Mucosa of descending colon (tissue), 3 donors: ENCODE results near the gene SLC26A9. TPM values are rescaled to one million over a fixed set of nuclear protein-coding genes. Genes with fewer than 3 reads are reported as not detected.
A peak's percentile ranks its signal among the peaks of the same experiment; 100 is the strongest.

Source experiments
- ATAC-seq: fragments of 200-7000 bp; cut with Tn5 transposase; one replicate; pipeline ENCODE4 v1.9.1; 2020; ENCODE audit warnings: mild to moderate bottlenecking, moderate library complexity
- DNase-seq, 3 donors: peaks; one replicate each; pipeline ENCODE4 v3.0.0-alpha.2; 2020
- H3K36me3 ChIP-seq: fragments of 200-600 bp; one replicate; pipeline ENCODE4 v1.8.0; 2021; ENCODE audit warnings: low read depth, mild to moderate bottlenecking
- H3K4me1 ChIP-seq: fragments of 200-600 bp; one replicate; pipeline ENCODE4 v1.8.0; 2021; ENCODE audit warnings: low read depth, mild to moderate bottlenecking
- H3K4me3 ChIP-seq: fragments of 200-600 bp; one replicate; pipeline ENCODE4 v1.8.0; 2021; ENCODE audit warnings: mild to moderate bottlenecking
- H3K9me3 ChIP-seq: fragments of 200-600 bp; one replicate; pipeline ENCODE4 v1.8.0; 2021; ENCODE audit warnings: mild to moderate bottlenecking
- intact Hi-C, 2 donors: fragments of 100-400 bp; cut with DNase I in 1 of 2; cut with micrococcal nuclease in 1 of 2; formaldehyde crosslinking; loops; one replicate each; pipeline versions ENCODE4 v1.11.0 to v1.11.1; 2022; cut with DNase I, micrococcal nuclease
- total RNA-seq, 3 donors: library from RNA; stranded (reverse); fragmentation: NEBNext Ultra II Directional in 2 of 3; extraction: Animal tissue kit (Norgen Biotek cat#: 25700) in 2 of 3; gene quantifications; one replicate each; pipeline versions ENCODE4 v1.2.1 to v1.2.4, GENCODE V29; 2021 to 2023
- TF ChIP-seq, protein P1 (sequence below): fragments of 200-600 bp; IDR thresholded peaks from one replicate; pipeline ENCODE4 v1.8.0; 2022; ENCODE audit warnings: antibody characterized with exemption, mild to moderate bottlenecking
- donor health status: DM: no; HTN: no; CAD: no; lungs with moderate emphysema.
- donor health status: DM: no; HTN: no; CAD: no.
- donor health status: DM: no; HTN: yes; CAD: no.

SLC26A9 gene
- total RNA-seq, 3 donors from 2014 or later = not detected

DNA sequence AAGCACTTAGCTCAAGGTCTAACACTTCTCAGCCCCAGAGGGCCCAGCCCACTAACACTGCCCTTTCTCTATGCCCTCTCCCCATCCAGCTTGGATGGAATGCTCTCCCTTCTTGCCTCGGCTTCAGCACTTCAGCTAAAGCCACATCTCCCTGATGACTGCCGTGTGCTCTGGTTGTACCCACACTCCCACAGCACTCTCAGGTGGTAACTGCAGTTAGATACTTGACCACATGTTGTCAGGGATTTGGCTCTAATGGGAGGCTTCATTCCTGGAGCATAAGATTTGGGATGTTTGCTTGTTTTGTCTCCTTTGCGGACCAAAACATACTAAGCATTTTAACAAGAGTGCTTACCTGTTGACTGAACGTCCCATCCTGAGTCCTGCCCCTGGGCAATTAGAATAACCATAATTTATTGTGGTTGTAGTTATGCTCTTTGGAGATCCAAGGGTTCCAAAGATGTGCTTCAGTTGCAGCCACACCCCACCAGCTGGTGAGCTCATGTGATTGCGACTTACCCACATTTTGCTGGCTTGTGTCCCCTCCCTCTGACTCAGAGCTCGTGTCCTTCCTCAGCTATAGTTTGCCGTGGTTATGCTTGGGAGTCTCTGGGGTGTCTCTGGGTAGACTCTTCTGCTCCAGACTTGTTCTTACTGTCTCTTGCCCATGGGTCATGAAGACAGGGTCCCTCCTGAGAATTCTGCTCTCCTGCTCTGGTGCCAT lies 7.7 kb upstream of the SLC26A9 start:
- H3K36me3 ChIP-seq = no peaks in the 10 kb centered on the region
- DNase-seq (peak in 1 of 3 donors; percentile 9), ATAC-seq (peak; percentile 22)
- TF ChIP-seq, protein P1, sequence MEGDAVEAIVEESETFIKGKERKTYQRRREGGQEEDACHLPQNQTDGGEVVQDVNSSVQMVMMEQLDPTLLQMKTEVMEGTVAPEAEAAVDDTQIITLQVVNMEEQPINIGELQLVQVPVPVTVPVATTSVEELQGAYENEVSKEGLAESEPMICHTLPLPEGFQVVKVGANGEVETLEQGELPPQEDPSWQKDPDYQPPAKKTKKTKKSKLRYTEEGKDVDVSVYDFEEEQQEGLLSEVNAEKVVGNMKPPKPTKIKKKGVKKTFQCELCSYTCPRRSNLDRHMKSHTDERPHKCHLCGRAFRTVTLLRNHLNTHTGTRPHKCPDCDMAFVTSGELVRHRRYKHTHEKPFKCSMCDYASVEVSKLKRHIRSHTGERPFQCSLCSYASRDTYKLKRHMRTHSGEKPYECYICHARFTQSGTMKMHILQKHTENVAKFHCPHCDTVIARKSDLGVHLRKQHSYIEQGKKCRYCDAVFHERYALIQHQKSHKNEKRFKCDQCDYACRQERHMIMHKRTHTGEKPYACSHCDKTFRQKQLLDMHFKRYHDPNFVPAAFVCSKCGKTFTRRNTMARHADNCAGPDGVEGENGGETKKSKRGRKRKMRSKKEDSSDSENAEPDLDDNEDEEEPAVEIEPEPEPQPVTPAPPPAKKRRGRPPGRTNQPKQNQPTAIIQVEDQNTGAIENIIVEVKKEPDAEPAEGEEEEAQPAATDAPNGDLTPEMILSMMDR = no peak
- no peaks in the 10 kb centered on the region for H3K4me1 ChIP-seq
- no peaks in the 10 kb centered on the region for H3K9me3 ChIP-seq
- intact Hi-C loops = no loop called here
- no peak overlapping the region for H3K4me3 ChIP-seq

DNA sequence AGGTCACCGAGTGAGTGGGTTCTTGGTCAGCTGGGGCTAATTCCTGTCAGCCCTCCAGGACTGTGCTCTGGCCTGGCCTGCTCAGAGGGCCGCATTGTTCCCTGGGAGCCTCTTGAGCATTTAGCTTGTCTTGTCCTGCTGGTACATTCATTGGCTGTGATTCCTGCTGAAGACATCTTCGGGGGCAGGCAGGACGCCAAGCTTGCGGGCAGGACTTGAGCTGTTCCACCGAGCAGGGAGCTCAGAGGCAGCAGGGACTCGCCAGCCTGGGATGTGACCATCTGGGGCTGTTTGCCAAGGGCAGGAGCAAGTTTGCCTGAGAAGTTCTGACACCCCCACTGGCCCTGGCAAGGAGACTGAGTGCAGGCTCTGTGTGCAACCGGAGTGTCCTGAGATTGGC lies 7.0 kb upstream of the SLC26A9 start:
- no peak overlapping the region for H3K4me3 ChIP-seq
- TF ChIP-seq, protein P1 = no peak
- no peaks in the 10 kb centered on the region for H3K4me1 ChIP-seq
- ATAC-seq (peak; percentile 8), DNase-seq (peak in 1 of 3 donors; percentile 56)
- intact Hi-C loops = no loop called here
- H3K36me3 ChIP-seq = no peaks in the 10 kb centered on the region
- H3K9me3 ChIP-seq = no peaks in the 10 kb centered on the region

DNA sequence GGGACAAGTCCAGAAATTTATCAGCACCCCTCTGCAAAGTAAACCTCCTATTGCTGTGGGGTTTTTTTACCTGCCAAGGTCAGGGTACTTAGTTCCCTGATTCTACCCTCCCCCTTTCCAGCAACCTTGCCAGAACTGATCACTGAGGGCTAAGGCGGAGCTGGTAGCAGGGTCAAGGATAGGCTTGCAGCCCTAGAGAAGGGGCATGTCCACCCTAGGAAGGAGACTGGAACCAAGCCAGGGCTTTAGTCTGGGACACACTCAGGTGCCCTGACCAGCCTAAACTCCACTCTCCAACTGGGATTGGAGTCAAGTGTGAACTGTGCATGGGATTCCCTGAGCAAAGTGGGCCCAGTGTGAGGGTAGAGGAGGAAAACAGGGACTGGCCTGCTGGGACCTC lies 6.5 kb upstream of the SLC26A9 start:
- TF ChIP-seq, protein P1 = no peak
- intact Hi-C loops = no loop called here
- Histone ChIP-seq H3K4me3 (no peak overlapping the region), H3K36me3 (no peaks in the 10 kb centered on the region), H3K4me1 (no peaks in the 10 kb centered on the region), H3K9me3 (no peaks in the 10 kb centered on the region)
- ATAC-seq (no peak), DNase-seq (no peak)

DNA sequence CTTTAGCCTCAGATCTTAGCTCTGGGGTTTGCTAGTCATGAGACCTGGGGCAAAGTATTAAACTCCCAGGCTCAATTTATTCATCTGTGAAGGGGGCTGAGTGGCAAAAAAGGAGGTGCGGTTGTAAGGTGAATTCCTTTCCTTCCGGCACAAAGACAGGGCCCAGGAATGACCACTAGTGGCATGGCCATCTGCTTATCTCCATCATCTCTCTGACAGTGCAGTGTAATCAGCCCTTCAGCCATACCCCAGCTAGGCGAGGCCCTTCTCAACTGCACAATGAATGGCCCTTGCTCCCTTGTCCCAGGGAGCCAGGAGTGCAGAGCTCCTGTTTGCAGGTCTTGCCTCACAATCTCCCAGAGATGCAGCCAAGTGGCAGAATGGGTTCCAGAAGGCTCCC lies 5.6 kb upstream of the SLC26A9 start:
- H3K36me3 ChIP-seq = no peaks in the 10 kb centered on the region
- intact Hi-C loops = no loop called here
- TF ChIP-seq, protein P1 = no peak
- H3K4me3 ChIP-seq = no peak overlapping the region
- ATAC-seq (no peak), DNase-seq (no peak)
- no peaks in the 10 kb centered on the region for H3K4me1 ChIP-seq
- H3K9me3 ChIP-seq = no peaks in the 10 kb centered on the region

DNA sequence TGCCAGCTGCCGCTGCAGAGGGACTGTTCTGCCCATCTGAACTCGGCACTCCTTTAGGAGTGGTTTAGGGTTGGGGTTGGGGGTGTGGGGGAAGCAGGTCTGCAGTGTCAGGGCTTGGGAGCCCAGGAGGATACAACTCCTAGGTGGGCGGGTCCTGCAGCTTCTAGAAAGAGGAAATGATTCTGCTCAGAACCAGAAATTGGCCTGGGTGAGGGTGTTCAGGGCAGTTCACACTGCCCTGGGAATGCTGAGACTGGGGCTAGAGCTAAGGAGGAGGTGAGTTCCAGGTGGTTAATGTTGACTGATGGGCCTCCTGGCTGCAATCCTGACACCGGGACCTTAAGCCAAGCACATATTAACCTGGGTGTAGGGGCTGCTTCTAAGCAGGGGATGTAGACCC lies 4.8 kb upstream of the SLC26A9 start:
- Histone ChIP-seq H3K4me3 (no peak overlapping the region), H3K4me1 (no peaks in the 10 kb centered on the region), H3K36me3 (no peaks in the 10 kb centered on the region), H3K9me3 (no peaks in the 10 kb centered on the region)
- TF ChIP-seq, protein P1 = no peak
- ATAC-seq (peak; percentile 25), DNase-seq (no peak)
- intact Hi-C loops = no loop called here
